ENCODE results near the gene EXOC3L1. TPM values are rescaled to one million over a fixed set of nuclear protein-coding genes. Genes with fewer than 3 reads are reported as not detected.

EXOC3L1 gene
- total and polyA plus RNA-seq, 2 of the 13 experiments (the other 11 are each of a cell fraction or from before 2014, with no cell fraction given): 0.12 TPM; not detected in 1

DNA sequence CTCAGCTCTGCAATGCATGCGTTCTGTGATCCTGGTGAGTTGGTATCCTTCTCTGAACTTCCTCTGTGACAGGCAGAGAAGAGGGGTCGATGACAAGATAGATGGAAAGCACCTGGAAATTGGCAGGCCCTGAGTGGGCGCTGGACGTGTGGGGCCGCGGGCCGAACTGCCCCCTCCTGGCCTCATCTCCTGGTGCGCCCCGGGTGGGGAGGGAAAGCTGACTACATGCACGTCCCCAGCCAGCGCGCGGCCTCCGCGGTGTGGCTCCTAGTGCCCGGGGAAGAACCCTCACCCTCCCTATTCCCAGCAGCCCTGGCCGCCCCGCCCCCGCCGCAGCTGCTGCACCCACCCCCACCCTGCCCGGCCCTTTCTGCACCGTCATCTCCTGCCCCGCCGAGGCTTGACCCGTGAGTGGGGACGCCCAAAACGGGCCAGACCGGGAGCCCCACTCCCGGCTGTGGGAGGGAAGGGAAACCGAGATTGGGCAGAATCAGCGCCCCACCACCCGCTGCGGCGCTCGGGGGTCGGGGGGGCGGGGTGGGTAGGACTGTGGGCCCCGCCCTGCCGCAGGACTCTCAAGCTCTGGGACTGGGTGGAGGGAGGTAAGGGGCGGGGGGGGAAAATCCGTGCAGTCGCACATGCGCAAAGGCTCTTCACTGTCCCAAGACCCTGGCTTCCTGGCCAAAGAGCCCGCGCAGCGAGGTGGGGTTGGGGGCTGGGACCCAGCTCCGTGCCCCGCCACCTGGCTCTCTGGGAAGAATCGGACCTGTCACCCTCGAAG lies 19.6 kb downstream of the EXOC3L1 start, which contains the start of gene NOL3 (continued):
- TF ChIP-seq ZNF841 (CRISPR knock-in tag; IDR thresholded peaks at IDR 0.05; ENCODE audit: borderline replicate concordance) (no peak), FOXJ3 (CRISPR knock-in tag; IDR thresholded peaks at IDR 0.05; ENCODE audit: borderline replicate concordance) (no peak), POLR2G (IDR thresholded peaks at IDR 0.05; ENCODE audit: low read depth, low read length) (peak; percentile 79), ZMAT3 (CRISPR knock-in tag; conservative IDR thresholded peaks at IDR 0.05) (no peak), ZNF562 (CRISPR knock-in tag; IDR thresholded peaks at IDR 0.05; ENCODE audit: borderline replicate concordance) (no peak), DMAP1 (CRISPR knock-in tag; IDR thresholded peaks at IDR 0.05) (peak; percentile 78), ZNF274 (CRISPR knock-in tag; IDR thresholded peaks at IDR 0.05) (0 out of 2 replicates have a peak, but pooled peaks have one; percentile 10), GATA4 (IDR thresholded peaks at IDR 0.05; ENCODE audit: borderline replicate concordance, low read depth) (peak; percentile 23; the same call in 1 of the 2 replicates), SRSF1 (optimal IDR thresholded peaks at IDR 0.05; ENCODE audit: low read depth, low read length) (no peak), ZNF749 (CRISPR knock-in tag; IDR thresholded peaks at IDR 0.05; ENCODE audit: borderline replicate concordance) (no peak), ZNF430 (CRISPR knock-in tag; IDR thresholded peaks at IDR 0.05) (no peak), PHB2 (IDR thresholded peaks at IDR 0.05; ENCODE audit: partially characterized antibody) (no peak), TAF1 (CRISPR knock-in tag; IDR thresholded peaks at IDR 0.05) (peak; percentile 60; the same call in 1 of the 2 replicates), ZNF891 (CRISPR knock-in tag; IDR thresholded peaks at IDR 0.05) (0 out of 2 replicates have a peak, but pooled peaks have one; percentile 25), HOXA7 (CRISPR knock-in tag; IDR thresholded peaks at IDR 0.05) (no peak)
- TF ChIP-seq, protein P1, sequence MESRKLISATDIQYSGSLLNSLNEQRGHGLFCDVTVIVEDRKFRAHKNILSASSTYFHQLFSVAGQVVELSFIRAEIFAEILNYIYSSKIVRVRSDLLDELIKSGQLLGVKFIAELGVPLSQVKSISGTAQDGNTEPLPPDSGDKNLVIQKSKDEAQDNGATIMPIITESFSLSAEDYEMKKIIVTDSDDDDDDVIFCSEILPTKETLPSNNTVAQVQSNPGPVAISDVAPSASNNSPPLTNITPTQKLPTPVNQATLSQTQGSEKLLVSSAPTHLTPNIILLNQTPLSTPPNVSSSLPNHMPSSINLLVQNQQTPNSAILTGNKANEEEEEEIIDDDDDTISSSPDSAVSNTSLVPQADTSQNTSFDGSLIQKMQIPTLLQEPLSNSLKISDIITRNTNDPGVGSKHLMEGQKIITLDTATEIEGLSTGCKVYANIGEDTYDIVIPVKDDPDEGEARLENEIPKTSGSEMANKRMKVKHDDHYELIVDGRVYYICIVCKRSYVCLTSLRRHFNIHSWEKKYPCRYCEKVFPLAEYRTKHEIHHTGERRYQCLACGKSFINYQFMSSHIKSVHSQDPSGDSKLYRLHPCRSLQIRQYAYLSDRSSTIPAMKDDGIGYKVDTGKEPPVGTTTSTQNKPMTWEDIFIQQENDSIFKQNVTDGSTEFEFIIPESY (CRISPR knock-in tag; IDR thresholded peaks at IDR 0.05): peak; percentile 43; the same call in 1 of the 2 replicates
- TF ChIP-seq, protein P2, sequence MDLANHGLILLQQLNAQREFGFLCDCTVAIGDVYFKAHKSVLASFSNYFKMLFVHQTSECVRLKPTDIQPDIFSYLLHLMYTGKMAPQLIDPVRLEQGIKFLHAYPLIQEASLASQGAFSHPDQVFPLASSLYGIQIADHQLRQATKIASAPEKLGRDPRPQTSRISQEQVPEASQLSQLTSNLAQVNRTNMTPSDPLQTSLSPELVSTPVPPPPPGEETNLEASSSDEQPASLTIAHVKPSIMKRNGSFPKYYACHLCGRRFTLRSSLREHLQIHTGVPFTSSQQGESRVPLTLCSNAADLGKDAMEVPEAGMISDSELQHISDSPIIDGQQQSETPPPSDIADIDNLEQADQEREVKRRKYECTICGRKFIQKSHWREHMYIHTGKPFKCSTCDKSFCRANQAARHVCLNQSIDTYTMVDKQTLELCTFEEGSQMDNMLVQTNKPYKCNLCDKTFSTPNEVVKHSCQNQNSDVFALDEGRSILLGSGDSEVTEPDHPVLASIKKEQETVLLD (CRISPR knock-in tag; IDR thresholded peaks at IDR 0.05; ENCODE audit: low read depth): no peak
- TF ChIP-seq, protein P3, sequence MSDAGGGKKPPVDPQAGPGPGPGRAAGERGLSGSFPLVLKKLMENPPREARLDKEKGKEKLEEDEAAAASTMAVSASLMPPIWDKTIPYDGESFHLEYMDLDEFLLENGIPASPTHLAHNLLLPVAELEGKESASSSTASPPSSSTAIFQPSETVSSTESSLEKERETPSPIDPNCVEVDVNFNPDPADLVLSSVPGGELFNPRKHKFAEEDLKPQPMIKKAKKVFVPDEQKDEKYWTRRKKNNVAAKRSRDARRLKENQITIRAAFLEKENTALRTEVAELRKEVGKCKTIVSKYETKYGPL (CRISPR knock-in tag; IDR thresholded peaks at IDR 0.05): no peak
- TF ChIP-seq, protein P4, sequence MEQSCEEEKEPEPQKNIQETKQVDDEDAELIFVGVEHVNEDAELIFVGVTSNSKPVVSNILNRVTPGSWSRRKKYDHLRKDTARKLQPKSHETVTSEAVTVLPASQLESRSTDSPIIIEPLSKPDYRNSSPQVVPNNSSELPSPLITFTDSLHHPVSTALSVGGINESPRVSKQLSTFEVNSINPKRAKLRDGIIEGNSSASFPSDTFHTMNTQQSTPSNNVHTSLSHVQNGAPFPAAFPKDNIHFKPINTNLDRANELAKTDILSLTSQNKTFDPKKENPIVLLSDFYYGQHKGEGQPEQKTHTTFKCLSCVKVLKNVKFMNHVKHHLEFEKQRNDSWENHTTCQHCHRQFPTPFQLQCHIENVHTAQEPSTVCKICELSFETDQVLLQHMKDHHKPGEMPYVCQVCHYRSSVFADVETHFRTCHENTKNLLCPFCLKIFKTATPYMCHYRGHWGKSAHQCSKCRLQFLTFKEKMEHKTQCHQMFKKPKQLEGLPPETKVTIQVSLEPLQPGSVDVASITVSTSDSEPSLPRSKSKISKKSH (CRISPR knock-in tag; IDR thresholded peaks at IDR 0.05; ENCODE audit: borderline replicate concordance): no peak
- TF ChIP-seq, protein P5, sequence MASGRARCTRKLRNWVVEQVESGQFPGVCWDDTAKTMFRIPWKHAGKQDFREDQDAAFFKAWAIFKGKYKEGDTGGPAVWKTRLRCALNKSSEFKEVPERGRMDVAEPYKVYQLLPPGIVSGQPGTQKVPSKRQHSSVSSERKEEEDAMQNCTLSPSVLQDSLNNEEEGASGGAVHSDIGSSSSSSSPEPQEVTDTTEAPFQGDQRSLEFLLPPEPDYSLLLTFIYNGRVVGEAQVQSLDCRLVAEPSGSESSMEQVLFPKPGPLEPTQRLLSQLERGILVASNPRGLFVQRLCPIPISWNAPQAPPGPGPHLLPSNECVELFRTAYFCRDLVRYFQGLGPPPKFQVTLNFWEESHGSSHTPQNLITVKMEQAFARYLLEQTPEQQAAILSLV (CRISPR knock-in tag; IDR thresholded peaks at IDR 0.05; ENCODE audit: borderline replicate concordance): peak; percentile 75; the same call in 1 of the 2 replicates
- TF ChIP-seq, protein P6, sequence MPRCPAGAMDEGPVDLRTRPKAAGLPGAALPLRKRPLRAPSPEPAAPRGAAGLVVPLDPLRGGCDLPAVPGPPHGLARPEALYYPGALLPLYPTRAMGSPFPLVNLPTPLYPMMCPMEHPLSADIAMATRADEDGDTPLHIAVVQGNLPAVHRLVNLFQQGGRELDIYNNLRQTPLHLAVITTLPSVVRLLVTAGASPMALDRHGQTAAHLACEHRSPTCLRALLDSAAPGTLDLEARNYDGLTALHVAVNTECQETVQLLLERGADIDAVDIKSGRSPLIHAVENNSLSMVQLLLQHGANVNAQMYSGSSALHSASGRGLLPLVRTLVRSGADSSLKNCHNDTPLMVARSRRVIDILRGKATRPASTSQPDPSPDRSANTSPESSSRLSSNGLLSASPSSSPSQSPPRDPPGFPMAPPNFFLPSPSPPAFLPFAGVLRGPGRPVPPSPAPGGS (CRISPR knock-in tag; IDR thresholded peaks at IDR 0.05): 0 out of 2 replicates have a peak, but pooled peaks have one; percentile 67

Measured in HepG2 (cell line).